ENCODE data around the gene RGS11.

The RGS11 gene

GRCh38 chr16:263182-263774 is 12.5 kb downstream of the RGS11 start:
- ATAC-seq, result no peak
- TF ChIP-seq GLIS3 (CRISPR knock-in tag; IDR thresholded peaks at IDR 0.05) (no peak), ZNF565 (CRISPR knock-in tag; conservative IDR thresholded peaks at IDR 0.05; ENCODE audit: low read depth) (no peak), TSHZ2 (CRISPR knock-in tag; IDR thresholded peaks at IDR 0.05) (no peak), POU6F1 (CRISPR knock-in tag; IDR thresholded peaks at IDR 0.05; ENCODE audit: borderline replicate concordance, low read depth) (no peak), ESRRG (CRISPR knock-in tag; IDR thresholded peaks at IDR 0.05) (no peak), RARB (CRISPR knock-in tag; IDR thresholded peaks at IDR 0.05) (no peak), PPARA (CRISPR knock-in tag; IDR thresholded peaks at IDR 0.05; ENCODE audit: borderline replicate concordance) (no peak), TOX (CRISPR knock-in tag; IDR thresholded peaks at IDR 0.05; ENCODE audit: borderline replicate concordance) (no peak), ZNF8 (CRISPR knock-in tag; IDR thresholded peaks at IDR 0.05) (no peak), ZC3H10 (CRISPR knock-in tag; IDR thresholded peaks at IDR 0.05) (no peak)

DNA sequence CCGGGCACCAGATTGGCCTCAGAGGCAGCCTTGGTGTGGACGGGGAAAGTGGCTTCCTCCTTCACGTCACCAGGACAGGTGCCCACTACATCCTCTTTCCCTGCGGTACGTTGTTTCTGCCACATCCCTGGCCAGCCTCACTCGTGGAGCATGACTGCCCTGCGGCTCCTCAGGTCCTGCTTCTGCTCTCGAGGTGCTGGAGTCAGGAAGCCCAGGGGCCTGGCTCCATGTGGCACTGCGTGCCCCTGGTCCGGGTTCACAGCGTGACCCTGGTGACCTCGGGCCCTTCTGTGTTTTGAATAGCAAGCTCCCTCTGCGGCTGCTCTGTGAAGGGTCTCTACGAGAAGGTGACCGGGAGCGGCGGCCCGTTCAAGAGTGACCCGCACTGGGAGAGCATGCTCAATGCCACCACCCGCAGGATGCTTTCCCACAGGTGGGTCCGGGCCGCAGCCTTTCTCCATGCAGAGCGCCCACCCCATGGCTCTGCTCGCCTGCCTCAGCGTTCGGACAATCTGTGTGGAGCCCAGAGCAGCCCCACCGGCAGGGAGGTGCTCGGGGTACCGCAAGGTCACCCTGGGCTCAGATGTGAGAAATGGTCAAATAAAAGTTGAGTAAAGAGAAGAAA is 13.5 kb downstream of the RGS11 start:
- ATAC-seq, result no peak
- TF ChIP-seq SNAI2 (CRISPR knock-in tag; IDR thresholded peaks at IDR 0.05), result no peak
- TF ChIP-seq ZFP30 (CRISPR knock-in tag; IDR thresholded peaks at IDR 0.05), result no peak
- no peak for TF ChIP-seq TSHZ2 (CRISPR knock-in tag; IDR thresholded peaks at IDR 0.05)
- no peak for TF ChIP-seq TCF4 (CRISPR knock-in tag; IDR thresholded peaks at IDR 0.05; ENCODE audit: borderline replicate concordance)
- no peak for TF ChIP-seq OSR1 (CRISPR knock-in tag; IDR thresholded peaks at IDR 0.05)
- no peak for TF ChIP-seq PPARA (CRISPR knock-in tag; IDR thresholded peaks at IDR 0.05; ENCODE audit: borderline replicate concordance)
- no peak for TF ChIP-seq BACH2 (CRISPR knock-in tag; IDR thresholded peaks at IDR 0.05; ENCODE audit: borderline replicate concordance)
- no peak for TF ChIP-seq POU6F1 (CRISPR knock-in tag; IDR thresholded peaks at IDR 0.05; ENCODE audit: borderline replicate concordance, low read depth)

- TF ChIP-seq ESRRG (CRISPR knock-in tag; IDR thresholded peaks at IDR 0.05) (no peak), ARNTL (CRISPR knock-in tag; IDR thresholded peaks at IDR 0.05; ENCODE audit: borderline replicate concordance, low read depth) (no peak), TSHZ2 (CRISPR knock-in tag; IDR thresholded peaks at IDR 0.05) (no peak), BACH2 (CRISPR knock-in tag; IDR thresholded peaks at IDR 0.05; ENCODE audit: borderline replicate concordance) (no peak), ZFP30 (CRISPR knock-in tag; IDR thresholded peaks at IDR 0.05) (no peak), RARB (CRISPR knock-in tag; IDR thresholded peaks at IDR 0.05) (no peak), TOX (CRISPR knock-in tag; IDR thresholded peaks at IDR 0.05; ENCODE audit: borderline replicate concordance) (no peak), ISL1 (CRISPR knock-in tag; IDR thresholded peaks at IDR 0.05) (no peak)
- no peak for ATAC-seq
Measured at GRCh38 chr16:261031-261691, 14.6 kb downstream of the RGS11 start.
